ENCODE results near the gene ABCD1. TPM values are rescaled to one million over a fixed set of nuclear protein-coding genes. Genes with fewer than 3 reads are reported as not detected.

The ABCD1 gene
- total and polyA plus RNA-seq, 9 of the 15 experiments (the other 6 are each of a cell fraction or from before 2014, with no cell fraction given) = 0.07 to 6.9 (median 2.2) TPM

DNA sequence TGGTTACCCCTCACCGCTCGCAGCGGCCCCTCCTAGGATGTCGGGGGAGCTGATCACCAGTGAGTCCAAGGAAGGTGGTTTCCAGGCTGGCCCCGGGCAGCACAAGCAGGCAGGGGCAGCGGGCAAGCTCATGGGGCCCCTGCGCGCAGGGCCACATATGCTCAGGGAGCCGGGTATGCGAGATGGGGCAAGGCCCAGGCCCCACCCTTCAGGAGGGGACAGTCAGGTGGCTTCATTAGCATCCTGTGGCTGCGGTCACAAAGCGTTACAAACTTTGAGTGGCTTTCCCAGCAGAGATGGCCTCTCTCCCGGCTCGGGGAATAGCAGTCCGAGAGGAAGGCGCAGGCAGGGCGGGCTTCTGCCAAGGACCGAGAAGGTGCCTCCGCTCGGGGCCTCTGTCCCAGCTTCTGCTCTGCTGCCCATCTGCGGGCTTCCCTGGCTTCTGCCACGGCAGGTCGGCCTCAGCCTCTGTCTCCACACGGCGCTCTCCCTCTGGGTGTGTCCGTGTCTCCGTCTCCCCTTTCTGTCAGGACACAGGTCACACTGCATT is 13.5 kb downstream of the ABCD1 start:
- DNase-seq (ENCODE audit: extremely low read depth in 1 of 4, low spot score in 3 of 4) (no peak), ATAC-seq (no peak), FAIRE-seq (no peak)
- intact Hi-C loops (cut with micrococcal nuclease) (no loop called here), in situ Hi-C loops (cut with MboI) (no loop called here)
- H3K9ac ChIP-seq (ENCODE audit: insufficient read depth in 1 of 2, low read depth in 2 of 2, low read length in 2 of 2) = no peak overlapping the region; a peak in 1 of 4 replicates
- POLR2A ChIA-PET = interaction anchor here (0.6 to 1.6 kb wide), 2 partner anchors 11 to 359 kb away, joined by 4 to 5 read pairs; partner anchors contain the start of gene MECP2
- BruUV-seq (replicated peaks) = no TSS peak
- CTCF ChIA-PET (ENCODE audit: low intra/inter-chr PET ratio) = no interaction called here
- no peaks in the 10 kb centered on the region for H3K9me3 ChIP-seq (replicated peaks; ENCODE audit: control insufficient read depth, insufficient read depth, low read depth, low read length)
- H3K4me1 ChIP-seq (replicated peaks in 1 of 2; ENCODE audit: control insufficient read depth in 2 of 2, insufficient read depth in 2 of 2, low read length in 2 of 2) = peaks cover 8 to 58% of the 10 kb centered on the region in 2 experiments; a peak in 4 of 5 replicates
- H3K9me1 ChIP-seq (ENCODE audit: control insufficient read depth, insufficient read depth, low read length) = no peaks in the 10 kb centered on the region
- 79% methylated on average over 9 of the region's 27 CpGs for WGBS (ENCODE audit: insufficient coverage, low coverage, missing lambda C conversion rate)
- H3K36me3 ChIP-seq (ENCODE audit: control insufficient read depth, insufficient read depth, low read length) = no peaks in the 10 kb centered on the region; the same call in 2 of the 3 replicates
- no peaks in the 10 kb centered on the region for H3K79me2 ChIP-seq (ENCODE audit: control insufficient read depth, insufficient read depth, low read length)
- H3K27ac ChIP-seq (ENCODE audit: extremely low read depth, low read depth, low read length) = no peak overlapping the region
- H2AFZ ChIP-seq (ENCODE audit: low read depth, low read length) = no peak overlapping the region
- no peaks in the 10 kb centered on the region for H4K20me1 ChIP-seq (replicated peaks; ENCODE audit: control insufficient read depth, insufficient read depth, low read length)
- no peaks in the 10 kb centered on the region for H3K27me3 ChIP-seq (ENCODE audit: control insufficient read depth in 2 of 2, insufficient read depth in 2 of 2, low read length in 2 of 2)
- TF ChIP-seq SOX6 (IDR thresholded peaks at IDR 0.05) (no peak), HLTF (IDR thresholded peaks at IDR 0.05) (no peak), ZFP36 (IDR thresholded peaks at IDR 0.05; ENCODE audit: low read depth, low read length, partially characterized antibody) (no peak), ESRRA (IDR thresholded peaks at IDR 0.05; ENCODE audit: borderline replicate concordance, low read depth) (no peak), MIER1 (IDR thresholded peaks at IDR 0.05; ENCODE audit: low read depth) (no peak), SETDB1 (IDR thresholded peaks at IDR 0.05; ENCODE audit: low read length) (no peak), SIRT6 (IDR thresholded peaks at IDR 0.05; ENCODE audit: low read depth, low read length) (no peak), ZNF239 (CRISPR knock-in tag; IDR thresholded peaks at IDR 0.05) (no peak)
- TF ChIP-seq, protein P1, sequence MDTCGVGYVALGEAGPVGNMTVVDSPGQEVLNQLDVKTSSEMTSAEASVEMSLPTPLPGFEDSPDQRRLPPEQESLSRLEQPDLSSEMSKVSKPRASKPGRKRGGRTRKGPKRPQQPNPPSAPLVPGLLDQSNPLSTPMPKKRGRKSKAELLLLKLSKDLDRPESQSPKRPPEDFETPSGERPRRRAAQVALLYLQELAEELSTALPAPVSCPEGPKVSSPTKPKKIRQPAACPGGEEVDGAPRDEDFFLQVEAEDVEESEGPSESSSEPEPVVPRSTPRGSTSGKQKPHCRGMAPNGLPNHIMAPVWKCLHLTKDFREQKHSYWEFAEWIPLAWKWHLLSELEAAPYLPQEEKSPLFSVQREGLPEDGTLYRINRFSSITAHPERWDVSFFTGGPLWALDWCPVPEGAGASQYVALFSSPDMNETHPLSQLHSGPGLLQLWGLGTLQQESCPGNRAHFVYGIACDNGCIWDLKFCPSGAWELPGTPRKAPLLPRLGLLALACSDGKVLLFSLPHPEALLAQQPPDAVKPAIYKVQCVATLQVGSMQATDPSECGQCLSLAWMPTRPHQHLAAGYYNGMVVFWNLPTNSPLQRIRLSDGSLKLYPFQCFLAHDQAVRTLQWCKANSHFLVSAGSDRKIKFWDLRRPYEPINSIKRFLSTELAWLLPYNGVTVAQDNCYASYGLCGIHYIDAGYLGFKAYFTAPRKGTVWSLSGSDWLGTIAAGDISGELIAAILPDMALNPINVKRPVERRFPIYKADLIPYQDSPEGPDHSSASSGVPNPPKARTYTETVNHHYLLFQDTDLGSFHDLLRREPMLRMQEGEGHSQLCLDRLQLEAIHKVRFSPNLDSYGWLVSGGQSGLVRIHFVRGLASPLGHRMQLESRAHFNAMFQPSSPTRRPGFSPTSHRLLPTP (IDR thresholded peaks at IDR 0.05; ENCODE audit: borderline replicate concordance, extremely low read depth, insufficient read length) = no peak
- TF ChIP-seq, protein P2, sequence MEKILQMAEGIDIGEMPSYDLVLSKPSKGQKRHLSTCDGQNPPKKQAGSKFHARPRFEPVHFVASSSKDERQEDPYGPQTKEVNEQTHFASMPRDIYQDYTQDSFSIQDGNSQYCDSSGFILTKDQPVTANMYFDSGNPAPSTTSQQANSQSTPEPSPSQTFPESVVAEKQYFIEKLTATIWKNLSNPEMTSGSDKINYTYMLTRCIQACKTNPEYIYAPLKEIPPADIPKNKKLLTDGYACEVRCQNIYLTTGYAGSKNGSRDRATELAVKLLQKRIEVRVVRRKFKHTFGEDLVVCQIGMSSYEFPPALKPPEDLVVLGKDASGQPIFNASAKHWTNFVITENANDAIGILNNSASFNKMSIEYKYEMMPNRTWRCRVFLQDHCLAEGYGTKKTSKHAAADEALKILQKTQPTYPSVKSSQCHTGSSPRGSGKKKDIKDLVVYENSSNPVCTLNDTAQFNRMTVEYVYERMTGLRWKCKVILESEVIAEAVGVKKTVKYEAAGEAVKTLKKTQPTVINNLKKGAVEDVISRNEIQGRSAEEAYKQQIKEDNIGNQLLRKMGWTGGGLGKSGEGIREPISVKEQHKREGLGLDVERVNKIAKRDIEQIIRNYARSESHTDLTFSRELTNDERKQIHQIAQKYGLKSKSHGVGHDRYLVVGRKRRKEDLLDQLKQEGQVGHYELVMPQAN (IDR thresholded peaks at IDR 0.05; ENCODE audit: borderline replicate concordance) = no peak
- no peak overlapping the region for H3K4me3 ChIP-seq
- H3K4me2 ChIP-seq (ENCODE audit: insufficient read depth, low read length) = no peak overlapping the region
